Endothelial cell (in vitro differentiated cells): ENCODE measurements around the gene SPATA20. TPM values are rescaled to one million over a fixed set of nuclear protein-coding genes. Genes with fewer than 3 reads are reported as not detected.

ENCODE experiments used
- DNase-seq: peaks from one replicate; pipeline ENCODE4 v3.0.0; 2021; ENCODE audit warnings: low spot score
- H3K27ac Mint-ChIP-seq: one replicate; pipeline ENCODE4 v1.8.0; 2021; ENCODE audit warnings: mixed read lengths, inconsistent platforms; ENCODE audit not compliant: unreplicated experiment
- H3K27me3 Mint-ChIP-seq: one replicate; pipeline ENCODE4 v1.8.0; 2021; ENCODE audit warnings: mild to moderate bottlenecking, moderate library complexity, mixed read lengths, inconsistent platforms; ENCODE audit not compliant: unreplicated experiment
- H3K36me3 Mint-ChIP-seq: one replicate; pipeline ENCODE4 v1.8.0; 2021; ENCODE audit warnings: mild to moderate bottlenecking, low read depth, mixed read lengths, inconsistent platforms; ENCODE audit not compliant: unreplicated experiment
- H3K4me1 Mint-ChIP-seq: one replicate; pipeline ENCODE4 v1.8.0; 2021; ENCODE audit warnings: mild to moderate bottlenecking, mixed read lengths, inconsistent platforms; ENCODE audit not compliant: unreplicated experiment
- H3K4me3 Mint-ChIP-seq: one replicate; pipeline ENCODE4 v1.8.0; 2021; ENCODE audit warnings: mild to moderate bottlenecking, mixed read lengths, inconsistent platforms; ENCODE audit not compliant: unreplicated experiment
- H3K9me3 Mint-ChIP-seq: one replicate; pipeline ENCODE4 v1.8.0; 2021; ENCODE audit warnings: mixed read lengths, inconsistent platforms; ENCODE audit not compliant: unreplicated experiment
- total RNA-seq: library from RNA; stranded (reverse); fragmentation: NEBNext Ultra II Directional; extraction: Animal tissue kit (Norgen Biotek cat#: 25700); gene quantifications from one replicate; pipeline ENCODE4 v1.2.1, GENCODE V29; 2021; ENCODE audit not compliant: unreplicated experiment
- TF ChIP-seq, protein P1 (sequence below): fragments of 200-600 bp; sonication (generic); IDR thresholded peaks from one replicate; pipeline ENCODE4 v1.5.0; 2021; ENCODE audit warnings: antibody characterized with exemption; ENCODE audit not compliant: unreplicated experiment

SPATA20 gene
- total RNA-seq, 1 donor from 2014 or later: 72.5 TPM

DNA sequence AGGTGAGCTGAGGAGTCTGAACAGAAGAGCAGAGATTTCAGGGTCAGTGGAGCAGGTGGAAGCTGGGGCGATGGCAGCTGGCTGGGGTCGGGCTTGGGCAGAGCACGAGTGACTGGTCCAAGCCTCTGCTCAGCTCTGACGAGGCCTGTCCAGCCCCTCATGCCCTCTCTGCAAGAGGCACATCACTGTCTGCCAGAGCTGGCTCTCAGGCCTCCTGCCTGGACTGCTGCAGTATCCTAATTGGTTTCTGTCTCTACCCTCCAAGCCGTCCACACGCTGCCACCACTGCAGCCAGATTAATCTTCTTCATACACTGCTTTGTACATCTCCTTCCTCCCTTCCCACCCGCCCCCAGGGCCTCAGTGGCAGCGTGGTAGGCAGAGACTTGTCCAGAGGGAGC, 38.9 kb downstream of the SPATA20 start:
- TF ChIP-seq, protein P1, sequence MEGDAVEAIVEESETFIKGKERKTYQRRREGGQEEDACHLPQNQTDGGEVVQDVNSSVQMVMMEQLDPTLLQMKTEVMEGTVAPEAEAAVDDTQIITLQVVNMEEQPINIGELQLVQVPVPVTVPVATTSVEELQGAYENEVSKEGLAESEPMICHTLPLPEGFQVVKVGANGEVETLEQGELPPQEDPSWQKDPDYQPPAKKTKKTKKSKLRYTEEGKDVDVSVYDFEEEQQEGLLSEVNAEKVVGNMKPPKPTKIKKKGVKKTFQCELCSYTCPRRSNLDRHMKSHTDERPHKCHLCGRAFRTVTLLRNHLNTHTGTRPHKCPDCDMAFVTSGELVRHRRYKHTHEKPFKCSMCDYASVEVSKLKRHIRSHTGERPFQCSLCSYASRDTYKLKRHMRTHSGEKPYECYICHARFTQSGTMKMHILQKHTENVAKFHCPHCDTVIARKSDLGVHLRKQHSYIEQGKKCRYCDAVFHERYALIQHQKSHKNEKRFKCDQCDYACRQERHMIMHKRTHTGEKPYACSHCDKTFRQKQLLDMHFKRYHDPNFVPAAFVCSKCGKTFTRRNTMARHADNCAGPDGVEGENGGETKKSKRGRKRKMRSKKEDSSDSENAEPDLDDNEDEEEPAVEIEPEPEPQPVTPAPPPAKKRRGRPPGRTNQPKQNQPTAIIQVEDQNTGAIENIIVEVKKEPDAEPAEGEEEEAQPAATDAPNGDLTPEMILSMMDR: no peak
- Mint-ChIP-seq H3K4me1 (no peaks in the 10 kb centered on the region), H3K9me3 (no peaks in the 10 kb centered on the region), H3K4me3 (no peak overlapping the region), H3K27me3 (peaks cover 14% of the 10 kb centered on the region), H3K27ac (no peak overlapping the region), H3K36me3 (no peaks in the 10 kb centered on the region)
- no peak for DNase-seq

DNA sequence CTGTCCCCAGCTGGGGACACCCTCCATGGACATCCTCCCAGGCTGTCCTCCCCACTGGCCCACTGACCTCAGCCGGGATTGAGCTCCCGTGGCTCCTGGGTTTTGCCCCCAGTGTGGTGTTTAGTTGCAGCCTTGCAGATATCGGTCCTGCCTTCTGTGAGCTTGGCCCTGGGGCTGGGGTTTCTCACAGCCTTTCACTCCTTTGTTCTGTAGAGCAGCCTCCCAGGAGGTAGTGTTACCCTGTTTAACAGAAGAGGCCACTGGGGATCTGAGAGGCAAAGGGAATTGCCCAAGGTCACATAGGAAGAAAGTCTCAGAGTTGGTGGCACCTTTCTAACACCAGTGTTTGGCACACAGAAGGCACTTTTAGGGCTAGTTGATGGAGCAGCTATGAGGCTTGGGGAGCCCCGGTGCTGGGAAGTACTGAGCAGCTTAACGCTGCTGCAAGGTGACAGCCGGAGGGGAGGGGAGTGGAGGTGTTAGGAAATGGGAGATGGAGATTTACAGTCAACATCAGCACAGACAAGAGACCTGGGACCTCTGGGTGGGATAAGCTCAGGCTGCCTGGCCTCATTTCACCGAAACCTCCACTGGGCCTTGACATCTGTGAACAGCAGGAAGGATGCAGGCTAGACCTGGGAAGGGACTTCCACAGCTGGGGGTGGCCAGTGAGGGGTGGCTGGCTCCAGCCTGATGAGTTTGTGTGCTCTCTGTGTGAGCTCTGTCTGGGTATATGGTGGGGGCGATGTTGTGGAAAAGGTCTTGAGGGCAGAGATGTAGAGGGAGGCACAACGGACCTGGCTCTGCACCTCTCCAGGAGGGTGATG, 39.7 kb downstream of the SPATA20 start:
- Mint-ChIP-seq H3K4me1 (no peaks in the 10 kb centered on the region), H3K27me3 (peaks cover 13% of the 10 kb centered on the region), H3K36me3 (no peaks in the 10 kb centered on the region), H3K4me3 (no peak overlapping the region), H3K27ac (no peak overlapping the region), H3K9me3 (no peaks in the 10 kb centered on the region)
- TF ChIP-seq, protein P1: no peak
- no peak for DNase-seq

DNA sequence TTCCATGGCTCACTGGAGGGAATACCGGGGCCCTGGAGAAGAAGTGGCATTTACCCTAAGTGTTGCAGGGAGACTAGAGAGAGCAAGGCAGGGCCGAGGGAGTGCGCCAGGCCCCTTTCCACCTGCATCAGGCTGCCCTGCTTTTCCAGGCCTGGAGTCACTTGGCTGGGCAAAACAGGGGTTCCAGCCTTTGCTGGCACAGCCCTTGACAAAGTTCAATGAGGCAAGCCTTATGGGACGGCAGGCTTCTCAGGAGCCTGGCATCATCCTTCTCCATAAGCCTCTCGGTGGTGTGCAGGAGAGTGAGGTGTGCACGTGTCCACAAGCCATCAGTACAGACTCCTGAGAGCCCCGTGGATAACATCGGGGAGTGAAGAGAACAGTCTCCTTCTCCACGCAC, 40.6 kb downstream of the SPATA20 start:
- Mint-ChIP-seq H3K36me3 (no peaks in the 10 kb centered on the region), H3K27ac (no peak overlapping the region), H3K4me3 (no peak overlapping the region), H3K9me3 (no peaks in the 10 kb centered on the region), H3K4me1 (no peaks in the 10 kb centered on the region), H3K27me3 (peaks cover 13% of the 10 kb centered on the region)
- TF ChIP-seq, protein P1: no peak
- DNase-seq: no peak

DNA sequence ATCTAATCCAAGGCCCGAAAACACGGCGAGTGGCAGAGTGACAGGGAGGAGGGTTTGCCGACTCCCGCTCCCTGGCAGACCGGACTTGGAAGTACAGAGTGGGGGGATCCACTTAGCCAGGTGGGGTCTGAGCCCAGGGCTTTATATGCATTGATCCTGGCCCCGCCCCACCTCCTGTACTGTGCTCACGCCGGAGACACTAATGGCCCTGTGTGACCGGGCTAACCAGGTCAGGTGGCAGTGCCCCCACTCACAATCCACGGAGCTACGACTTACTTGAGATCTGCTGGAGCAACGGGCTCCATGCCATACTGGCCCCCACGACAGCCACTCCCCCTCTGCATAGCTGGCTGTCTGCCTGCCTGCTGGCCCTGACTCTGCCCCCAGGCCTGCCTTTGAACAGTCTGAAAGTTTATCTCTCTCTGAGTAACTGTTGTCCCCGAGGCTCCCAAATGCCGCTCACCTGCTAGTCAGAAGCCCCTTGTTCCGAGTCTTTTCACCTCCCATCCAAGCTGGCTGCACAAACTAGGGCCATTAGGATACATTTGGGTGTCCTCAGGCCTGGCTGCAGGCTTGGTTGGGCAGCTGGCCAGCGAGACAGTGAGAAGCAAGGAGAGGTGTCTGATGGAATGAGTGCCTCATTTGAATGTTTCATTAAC, 41.5 kb downstream of the SPATA20 start:
- H3K4me3 Mint-ChIP-seq: no peak overlapping the region
- no peak overlapping the region for H3K27ac Mint-ChIP-seq
- TF ChIP-seq, protein P1: no peak
- no peaks in the 10 kb centered on the region for H3K4me1 Mint-ChIP-seq
- H3K36me3 Mint-ChIP-seq: no peaks in the 10 kb centered on the region
- H3K9me3 Mint-ChIP-seq: no peaks in the 10 kb centered on the region
- peaks cover 14% of the 10 kb centered on the region for H3K27me3 Mint-ChIP-seq
- no peak for DNase-seq
